Gastrocnemius medialis (tissue), 4 donors: Measurements from ENCODE around the gene RADIL.

Source experiments
- POLR2A ChIP-seq, 2 donors: fragments of 450-650 bp; IDR thresholded peaks; one replicate each; pipeline ENCODE4 v1.6.1; 2017; ENCODE audit warnings: antibody characterized with exemption in 2 of 2, mild to moderate bottlenecking in 2 of 2, moderate library complexity in 2 of 2
- TF ChIP-seq, protein P1 (sequence below), 5 experiments: fragments of 450-650 bp in 3 of 5; fragments of 200-600 bp in 2 of 5; sonication (generic) in 2 of 5; IDR thresholded peaks in 4 of 5; conservative IDR thresholded peaks in 1 of 5; 1 replicate in 4 of 5; 2 replicates in 1 of 5; pipeline ENCODE4 v1.5.1; 2016 to 2019; ENCODE audit warnings: antibody characterized with exemption in 5 of 5, mild to moderate bottlenecking in 3 of 5, moderate library complexity in 3 of 5

DNA sequence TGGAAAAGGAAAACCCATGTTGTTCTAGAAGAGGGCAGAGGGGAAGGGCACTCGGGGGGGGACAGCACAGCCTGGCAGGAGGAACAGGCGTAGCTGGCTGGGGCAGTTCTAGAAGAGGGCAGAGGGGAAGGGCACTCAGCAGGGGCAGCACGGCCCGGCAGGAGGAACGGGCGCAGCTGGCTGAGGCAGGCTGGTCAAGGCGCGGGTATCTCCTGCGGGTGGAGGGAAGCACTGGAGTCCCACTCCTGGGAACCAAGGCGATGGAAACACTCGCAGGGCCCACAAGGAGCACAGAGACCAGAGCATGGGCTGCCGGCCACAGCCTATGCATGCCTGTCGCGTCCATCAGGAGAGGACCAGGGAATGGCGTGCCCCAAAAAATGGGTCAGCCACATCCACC lies 58.4 kb downstream of the RADIL start:
- TF ChIP-seq, protein P1, sequence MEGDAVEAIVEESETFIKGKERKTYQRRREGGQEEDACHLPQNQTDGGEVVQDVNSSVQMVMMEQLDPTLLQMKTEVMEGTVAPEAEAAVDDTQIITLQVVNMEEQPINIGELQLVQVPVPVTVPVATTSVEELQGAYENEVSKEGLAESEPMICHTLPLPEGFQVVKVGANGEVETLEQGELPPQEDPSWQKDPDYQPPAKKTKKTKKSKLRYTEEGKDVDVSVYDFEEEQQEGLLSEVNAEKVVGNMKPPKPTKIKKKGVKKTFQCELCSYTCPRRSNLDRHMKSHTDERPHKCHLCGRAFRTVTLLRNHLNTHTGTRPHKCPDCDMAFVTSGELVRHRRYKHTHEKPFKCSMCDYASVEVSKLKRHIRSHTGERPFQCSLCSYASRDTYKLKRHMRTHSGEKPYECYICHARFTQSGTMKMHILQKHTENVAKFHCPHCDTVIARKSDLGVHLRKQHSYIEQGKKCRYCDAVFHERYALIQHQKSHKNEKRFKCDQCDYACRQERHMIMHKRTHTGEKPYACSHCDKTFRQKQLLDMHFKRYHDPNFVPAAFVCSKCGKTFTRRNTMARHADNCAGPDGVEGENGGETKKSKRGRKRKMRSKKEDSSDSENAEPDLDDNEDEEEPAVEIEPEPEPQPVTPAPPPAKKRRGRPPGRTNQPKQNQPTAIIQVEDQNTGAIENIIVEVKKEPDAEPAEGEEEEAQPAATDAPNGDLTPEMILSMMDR (IDR thresholded peaks at IDR 0.05 in 4 of 5, conservative IDR thresholded peaks at IDR 0.05 in 1 of 5) = no peak
- TF ChIP-seq POLR2A (IDR thresholded peaks at IDR 0.05) = no peak
